ENCODE results near the gene NSD1.

Gene NSD1

DNA sequence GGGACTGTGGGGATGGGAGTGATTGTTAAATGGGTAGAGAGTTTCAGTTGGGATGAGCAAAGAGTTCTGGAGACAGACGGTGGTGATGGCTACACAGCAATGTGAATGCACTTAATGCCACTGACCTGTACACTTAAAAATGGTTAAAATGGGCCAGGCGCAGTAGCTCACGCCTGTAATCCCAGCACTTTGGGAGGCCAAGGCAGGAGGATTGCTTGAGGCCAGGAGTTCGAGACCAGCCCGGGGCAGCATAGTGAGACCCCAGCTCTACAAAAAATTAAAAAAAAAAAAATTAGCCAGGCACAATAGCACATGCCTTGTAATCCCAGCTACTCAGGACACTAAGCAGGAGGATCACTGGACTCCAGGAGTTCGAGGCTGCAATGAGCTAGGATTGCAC is 210.2 kb downstream of the NSD1 start:
- TF ChIP-seq SIN3A (IDR thresholded peaks at IDR 0.05; ENCODE audit: borderline replicate concordance, insufficient read depth, low read length): no peak
- no peak for TF ChIP-seq FOXP2 (optimal IDR thresholded peaks at IDR 0.05; ENCODE audit: borderline replicate concordance, extremely low read depth, extremely low read length, insufficient read depth)
- TF ChIP-seq POLR2AphosphoS5 (IDR thresholded peaks at IDR 0.05; ENCODE audit: low read depth, low read length): no peak
- TF ChIP-seq, protein P1, sequence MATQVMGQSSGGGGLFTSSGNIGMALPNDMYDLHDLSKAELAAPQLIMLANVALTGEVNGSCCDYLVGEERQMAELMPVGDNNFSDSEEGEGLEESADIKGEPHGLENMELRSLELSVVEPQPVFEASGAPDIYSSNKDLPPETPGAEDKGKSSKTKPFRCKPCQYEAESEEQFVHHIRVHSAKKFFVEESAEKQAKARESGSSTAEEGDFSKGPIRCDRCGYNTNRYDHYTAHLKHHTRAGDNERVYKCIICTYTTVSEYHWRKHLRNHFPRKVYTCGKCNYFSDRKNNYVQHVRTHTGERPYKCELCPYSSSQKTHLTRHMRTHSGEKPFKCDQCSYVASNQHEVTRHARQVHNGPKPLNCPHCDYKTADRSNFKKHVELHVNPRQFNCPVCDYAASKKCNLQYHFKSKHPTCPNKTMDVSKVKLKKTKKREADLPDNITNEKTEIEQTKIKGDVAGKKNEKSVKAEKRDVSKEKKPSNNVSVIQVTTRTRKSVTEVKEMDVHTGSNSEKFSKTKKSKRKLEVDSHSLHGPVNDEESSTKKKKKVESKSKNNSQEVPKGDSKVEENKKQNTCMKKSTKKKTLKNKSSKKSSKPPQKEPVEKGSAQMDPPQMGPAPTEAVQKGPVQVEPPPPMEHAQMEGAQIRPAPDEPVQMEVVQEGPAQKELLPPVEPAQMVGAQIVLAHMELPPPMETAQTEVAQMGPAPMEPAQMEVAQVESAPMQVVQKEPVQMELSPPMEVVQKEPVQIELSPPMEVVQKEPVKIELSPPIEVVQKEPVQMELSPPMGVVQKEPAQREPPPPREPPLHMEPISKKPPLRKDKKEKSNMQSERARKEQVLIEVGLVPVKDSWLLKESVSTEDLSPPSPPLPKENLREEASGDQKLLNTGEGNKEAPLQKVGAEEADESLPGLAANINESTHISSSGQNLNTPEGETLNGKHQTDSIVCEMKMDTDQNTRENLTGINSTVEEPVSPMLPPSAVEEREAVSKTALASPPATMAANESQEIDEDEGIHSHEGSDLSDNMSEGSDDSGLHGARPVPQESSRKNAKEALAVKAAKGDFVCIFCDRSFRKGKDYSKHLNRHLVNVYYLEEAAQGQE (IDR thresholded peaks at IDR 0.05; ENCODE audit: insufficient read depth in 1 of 2, low read depth in 2 of 2, low read length in 2 of 2): no peak
- TF ChIP-seq TAF1 (IDR thresholded peaks at IDR 0.05; ENCODE audit: borderline replicate concordance, insufficient read depth, low read length): no peak

DNA sequence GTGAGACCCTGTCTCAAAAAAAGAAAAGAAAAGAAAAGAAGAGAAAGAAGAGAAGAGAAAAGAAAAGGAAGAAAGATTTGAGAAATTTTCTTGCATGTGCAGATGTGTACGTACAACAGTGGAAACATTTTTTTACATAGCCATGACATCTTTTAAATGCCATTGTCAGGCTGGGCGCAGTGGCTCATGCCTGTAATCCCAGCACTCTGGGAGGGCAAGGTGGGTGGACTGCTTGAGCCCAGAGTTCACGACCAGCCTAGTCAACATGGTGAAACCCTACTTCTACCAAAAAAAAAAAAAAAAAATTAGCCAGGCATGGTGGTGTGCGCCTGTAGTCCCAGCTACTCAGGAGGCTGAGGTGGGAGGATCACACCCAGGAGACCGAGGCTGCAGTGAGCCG is 211.3 kb downstream of the NSD1 start:
- TF ChIP-seq POLR2AphosphoS5 (IDR thresholded peaks at IDR 0.05; ENCODE audit: low read depth, low read length): no peak
- no peak for TF ChIP-seq TAF1 (IDR thresholded peaks at IDR 0.05; ENCODE audit: borderline replicate concordance, insufficient read depth, low read length)
- TF ChIP-seq, protein P1 (IDR thresholded peaks at IDR 0.05; ENCODE audit: insufficient read depth in 1 of 2, low read depth in 2 of 2, low read length in 2 of 2): no peak
- TF ChIP-seq FOXP2 (optimal IDR thresholded peaks at IDR 0.05; ENCODE audit: borderline replicate concordance, extremely low read depth, extremely low read length, insufficient read depth): no peak
- TF ChIP-seq SIN3A (IDR thresholded peaks at IDR 0.05; ENCODE audit: borderline replicate concordance, insufficient read depth, low read length): no peak

DNA sequence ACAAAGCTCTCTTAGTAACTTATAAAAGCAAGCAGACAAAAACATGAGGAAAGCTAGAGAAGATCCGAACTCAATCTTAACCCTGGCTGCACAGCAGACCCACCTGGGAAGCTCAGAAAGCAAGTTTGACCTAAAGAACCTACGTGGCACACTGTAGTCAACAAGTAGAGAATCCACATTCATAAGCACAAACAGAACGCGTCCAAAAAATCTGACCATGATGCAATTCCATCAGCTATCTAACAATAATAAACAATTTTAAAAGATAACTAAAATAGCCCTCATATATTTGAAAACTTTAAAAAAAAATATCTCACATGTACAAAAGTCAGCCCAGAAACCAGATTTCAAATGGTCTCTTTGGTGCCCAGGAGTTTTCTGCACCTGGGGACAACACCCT is 213.2 kb downstream of the NSD1 start:
- TF ChIP-seq POLR2AphosphoS5 (IDR thresholded peaks at IDR 0.05; ENCODE audit: low read depth, low read length) (no peak), SIN3A (IDR thresholded peaks at IDR 0.05; ENCODE audit: borderline replicate concordance, insufficient read depth, low read length) (no peak), TAF1 (IDR thresholded peaks at IDR 0.05; ENCODE audit: borderline replicate concordance, insufficient read depth, low read length) (no peak), FOXP2 (optimal IDR thresholded peaks at IDR 0.05; ENCODE audit: borderline replicate concordance, extremely low read depth, extremely low read length, insufficient read depth) (no peak)
- TF ChIP-seq, protein P1 (IDR thresholded peaks at IDR 0.05; ENCODE audit: insufficient read depth in 1 of 2, low read depth in 2 of 2, low read length in 2 of 2): no peak

DNA sequence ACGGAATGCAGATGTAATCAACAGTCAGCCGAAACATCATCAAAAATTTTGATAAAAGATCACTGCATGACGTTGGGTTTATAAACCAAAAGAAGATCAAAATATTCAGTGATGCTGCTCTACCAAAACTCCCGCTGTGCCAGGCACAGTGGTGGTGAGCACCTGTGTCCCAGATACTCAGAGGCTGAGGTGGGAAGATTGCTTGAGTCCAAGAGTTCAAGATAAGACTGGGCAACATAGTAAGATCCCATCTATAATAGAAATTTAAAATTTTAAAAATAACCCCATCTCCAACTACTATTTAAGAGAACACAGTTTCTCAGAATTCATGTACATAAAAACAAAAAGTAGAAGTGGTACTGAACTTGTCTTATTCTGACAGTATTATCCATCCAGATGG is 214.1 kb downstream of the NSD1 start:
- TF ChIP-seq, protein P1 (IDR thresholded peaks at IDR 0.05; ENCODE audit: insufficient read depth in 1 of 2, low read depth in 2 of 2, low read length in 2 of 2): no peak
- TF ChIP-seq FOXP2 (optimal IDR thresholded peaks at IDR 0.05; ENCODE audit: borderline replicate concordance, extremely low read depth, extremely low read length, insufficient read depth) (no peak), SIN3A (IDR thresholded peaks at IDR 0.05; ENCODE audit: borderline replicate concordance, insufficient read depth, low read length) (no peak), TAF1 (IDR thresholded peaks at IDR 0.05; ENCODE audit: borderline replicate concordance, insufficient read depth, low read length) (no peak)

DNA sequence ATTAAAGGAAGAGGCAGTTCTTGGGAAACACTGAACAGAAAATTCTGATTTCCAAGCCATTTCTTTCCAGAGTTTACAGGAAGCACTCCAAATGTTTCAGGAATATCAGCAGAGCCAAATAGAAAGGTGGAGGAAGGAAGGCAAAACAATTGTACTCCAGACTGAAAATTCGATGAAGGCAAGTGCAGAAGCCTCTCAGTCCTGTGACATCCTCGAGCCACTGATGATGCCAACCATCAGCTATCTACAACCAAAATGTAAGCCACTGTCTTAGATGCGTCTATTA is 215.7 kb downstream of the NSD1 start:
- TF ChIP-seq TAF1 (IDR thresholded peaks at IDR 0.05; ENCODE audit: borderline replicate concordance, insufficient read depth, low read length): no peak
- TF ChIP-seq SIN3A (IDR thresholded peaks at IDR 0.05; ENCODE audit: borderline replicate concordance, insufficient read depth, low read length): no peak
- TF ChIP-seq FOXP2 (optimal IDR thresholded peaks at IDR 0.05; ENCODE audit: borderline replicate concordance, extremely low read depth, extremely low read length, insufficient read depth): no peak
- no peak for TF ChIP-seq POLR2AphosphoS5 (IDR thresholded peaks at IDR 0.05; ENCODE audit: low read depth, low read length)
- TF ChIP-seq, protein P1 (IDR thresholded peaks at IDR 0.05; ENCODE audit: insufficient read depth in 1 of 2, low read depth in 2 of 2, low read length in 2 of 2): no peak

Measured in PFSK-1 (cell line).